NCI-H2171 (cell line): ENCODE measurements around the gene ADCYAP1R1.

Experiments
- DNase-seq: peaks from one replicate; lab custom pipeline; 2025; lab: John Stamatoyannopoulos, UW

Gene ADCYAP1R1

GRCh38 chr7:31106303-31107105 is 54.4 kb downstream of the ADCYAP1R1 start:
- no peak for DNase-seq

GRCh38 chr7:31107106-31108090 is 55.3 kb downstream of the ADCYAP1R1 start:
- DNase-seq: no peak

GRCh38 chr7:31108097-31108657 is 56.1 kb downstream of the ADCYAP1R1 start:
- DNase-seq: no peak

GRCh38 chr7:31109751-31110150 is 57.6 kb downstream of the ADCYAP1R1 start:
- DNase-seq: no peak

- no peak for DNase-seq
These were observed 58.4 kb downstream of the ADCYAP1R1 start for GRCh38 chr7:31110331-31111108.

- DNase-seq: no peak
These were observed 59.0 kb downstream of the ADCYAP1R1 start for GRCh38 chr7:31111109-31111451.

GRCh38 chr7:31113660-31114059 is 61.6 kb downstream of the ADCYAP1R1 start:
- no peak for DNase-seq

GRCh38 chr7:31114593-31115343 is 62.7 kb downstream of the ADCYAP1R1 start:
- DNase-seq: no peak

GRCh38 chr7:31116615-31117014 is 64.5 kb downstream of the ADCYAP1R1 start:
- no peak for DNase-seq

- no peak for DNase-seq
These were observed 67.1 kb downstream of the ADCYAP1R1 start for GRCh38 chr7:31119249-31119648.

GRCh38 chr7:31120800-31121513 is 68.8 kb downstream of the ADCYAP1R1 start:
- DNase-seq: no peak

GRCh38 chr7:31121601-31122000 is 69.5 kb downstream of the ADCYAP1R1 start:
- no peak for DNase-seq

- peak; percentile 70 for DNase-seq
These were observed 70.5 kb downstream of the ADCYAP1R1 start for GRCh38 chr7:31122649-31123058.

- DNase-seq: no peak
These were observed 71.2 kb downstream of the ADCYAP1R1 start for GRCh38 chr7:31123321-31123720.

GRCh38 chr7:31123726-31124125 is 71.6 kb downstream of the ADCYAP1R1 start:
- no peak for DNase-seq

- DNase-seq: no peak
These were observed 73.1 kb downstream of the ADCYAP1R1 start for GRCh38 chr7:31125171-31125570.

GRCh38 chr7:31126976-31127375 is 74.9 kb downstream of the ADCYAP1R1 start:
- peak; percentile 20 for DNase-seq

GRCh38 chr7:31129067-31129466 is 77.0 kb downstream of the ADCYAP1R1 start:
- DNase-seq: peak; percentile 17

GRCh38 chr7:31133497-31133896 is 81.4 kb downstream of the ADCYAP1R1 start:
- no peak for DNase-seq
